ENCODE results near the gene KCNE3. TPM values are rescaled to one million over a fixed set of nuclear protein-coding genes. Genes with fewer than 3 reads are reported as not detected.
A peak's percentile ranks its signal among the peaks of the same experiment; 100 is the strongest.

The KCNE3 gene
- total and polyA plus RNA-seq, 9 of the 15 experiments (the other 6 are each of a cell fraction or from before 2014, with no cell fraction given): 1.6 to 8.7 (median 6.2) TPM

DNA sequence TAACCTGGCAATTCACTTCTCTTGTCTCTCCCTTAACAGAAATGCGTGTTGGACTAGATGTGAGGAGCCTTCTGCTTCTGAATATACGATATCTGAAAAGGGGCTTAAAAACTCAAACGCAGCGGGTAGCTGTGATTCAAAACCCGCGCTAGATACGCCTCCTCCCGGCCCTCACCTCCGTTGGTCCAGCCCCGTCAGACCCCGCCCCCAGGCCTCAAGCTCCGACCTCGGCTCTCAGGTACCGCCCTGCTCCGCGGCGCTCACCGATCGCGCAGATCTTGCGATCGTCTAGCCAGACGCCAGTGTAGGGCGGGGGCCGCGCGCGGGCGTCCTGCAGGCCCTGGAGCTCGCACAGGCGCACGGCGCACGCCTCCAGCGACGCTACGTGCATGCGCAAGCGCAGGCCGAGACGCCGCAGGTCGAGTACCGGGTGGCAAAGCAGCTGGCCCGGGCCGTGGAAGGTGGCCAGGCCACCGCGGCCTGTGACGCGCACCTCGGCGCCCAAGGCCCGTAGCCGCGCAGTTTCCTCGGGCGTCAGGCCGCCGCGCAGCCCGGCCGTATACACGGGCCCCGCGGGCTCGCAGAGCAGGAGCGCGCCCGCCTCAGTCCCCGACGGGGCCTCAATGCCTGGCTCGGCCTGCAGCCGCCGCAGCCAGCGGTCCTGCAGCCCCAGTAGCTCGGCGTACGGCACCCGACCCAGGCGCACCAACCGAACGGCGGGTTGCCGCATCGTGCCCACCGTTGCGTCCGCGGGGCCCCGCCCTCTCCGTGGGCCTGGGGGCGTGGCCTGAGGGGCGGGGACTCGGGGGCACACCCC, 25.8 kb upstream of the KCNE3 start, which contains the start of gene LIPT2 (continued):
- TF ChIP-seq ZNF518B (CRISPR knock-in tag; IDR thresholded peaks at IDR 0.05): no peak
- no peak for TF ChIP-seq PHTF2 (CRISPR knock-in tag; IDR thresholded peaks at IDR 0.05)
- no peak for TF ChIP-seq TOE1 (IDR thresholded peaks at IDR 0.05; ENCODE audit: borderline replicate concordance)
- no peak for TF ChIP-seq TOE1 (CRISPR knock-in tag; IDR thresholded peaks at IDR 0.05; ENCODE audit: borderline replicate concordance, low read depth)
- peak; percentile 83 for TF ChIP-seq KDM5B (IDR thresholded peaks at IDR 0.05; ENCODE audit: insufficient replicate concordance, low read depth, low read length)
- no peak for TF ChIP-seq CTCF (IDR thresholded peaks at IDR 0.05 in 2 of 3, conservative IDR thresholded peaks at IDR 0.05 in 1 of 3; ENCODE audit: insufficient read depth in 2 of 3, low read depth in 1 of 3, low read length in 3 of 3)
- TF ChIP-seq ELF2 (CRISPR knock-in tag; IDR thresholded peaks at IDR 0.05): peak; percentile 73; the same call in 1 of the 2 replicates
- TF ChIP-seq JUND (IDR thresholded peaks at IDR 0.05; ENCODE audit: borderline replicate concordance, low read depth, low read length): peak; percentile 20; the same call in 1 of the 2 replicates
- TF ChIP-seq JUND (tag; IDR thresholded peaks at IDR 0.05; ENCODE audit: borderline replicate concordance, low read depth, low read length): no peak
- no peak for TF ChIP-seq SETDB1 (IDR thresholded peaks at IDR 0.05; ENCODE audit: low read length)
- no peak for TF ChIP-seq FOXK1 (CRISPR knock-in tag; IDR thresholded peaks at IDR 0.05; ENCODE audit: borderline replicate concordance)
- TF ChIP-seq RBM14 (IDR thresholded peaks at IDR 0.05; ENCODE audit: borderline replicate concordance, insufficient read depth, low read depth, low read length): no peak
- no peak for TF ChIP-seq CBX5 (IDR thresholded peaks at IDR 0.05; ENCODE audit: borderline replicate concordance, low read depth)
- no peak for TF ChIP-seq ZNF165 (CRISPR knock-in tag; IDR thresholded peaks at IDR 0.05; ENCODE audit: borderline replicate concordance)
- no peak for TF ChIP-seq ZNF583 (CRISPR knock-in tag; IDR thresholded peaks at IDR 0.05)
- TF ChIP-seq GATAD2B (IDR thresholded peaks at IDR 0.05; ENCODE audit: borderline replicate concordance): no peak
- TF ChIP-seq PPARD (CRISPR knock-in tag; IDR thresholded peaks at IDR 0.05): no peak
- TF ChIP-seq RFX7 (CRISPR knock-in tag; IDR thresholded peaks at IDR 0.05): no peak
- TF ChIP-seq MITF (IDR thresholded peaks at IDR 0.05): no peak
- peak; percentile 62; the same call in 1 of the 2 replicates for TF ChIP-seq POLR2H (tag; IDR thresholded peaks at IDR 0.05; ENCODE audit: low read depth)
- TF ChIP-seq FOXA1 (IDR thresholded peaks at IDR 0.05; ENCODE audit: borderline replicate concordance): no peak
- 0 out of 2 replicates have a peak, but pooled peaks have one; percentile 44 for TF ChIP-seq NR1H2 (CRISPR knock-in tag; IDR thresholded peaks at IDR 0.05)
